GM12874 (cell line): ENCODE measurements around the gene GHRHR.

Experiments
- CTCF ChIP-seq: IDR thresholded peaks from 2 replicates; pipeline ENCODE4 v1.5.1; 2011; ENCODE audit warnings: low read depth, mild to moderate bottlenecking, control low read depth, low read length, moderate library complexity; ENCODE audit not compliant: insufficient read depth

GHRHR gene

DNA sequence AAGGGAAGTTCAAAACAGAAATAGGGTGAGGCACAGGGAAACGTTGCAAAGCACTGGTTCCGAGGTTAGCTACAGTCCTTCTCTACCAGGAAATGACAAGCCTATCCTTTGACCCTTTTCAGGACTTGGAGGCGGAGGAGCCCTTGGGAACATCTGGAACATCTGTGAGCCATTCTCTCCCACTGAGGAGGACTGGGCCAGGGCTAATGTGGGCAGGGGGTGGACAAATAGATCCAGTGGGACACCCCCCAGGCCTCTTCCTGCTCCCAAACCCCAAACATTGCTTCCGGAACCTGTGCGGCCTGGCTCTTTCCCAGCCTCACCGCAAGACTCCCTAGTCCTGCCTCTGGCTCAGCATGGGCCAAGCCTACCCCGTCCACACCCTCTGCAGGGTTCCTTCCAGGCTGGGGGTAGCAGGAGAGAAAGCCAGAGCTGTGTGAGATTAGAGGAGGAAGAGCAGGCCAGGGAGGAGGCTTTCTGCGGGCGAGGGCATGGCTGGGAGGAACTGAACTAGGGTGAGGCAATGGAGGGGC is 36.5 kb downstream of the GHRHR start:
- TF ChIP-seq CTCF, result no peak

DNA sequence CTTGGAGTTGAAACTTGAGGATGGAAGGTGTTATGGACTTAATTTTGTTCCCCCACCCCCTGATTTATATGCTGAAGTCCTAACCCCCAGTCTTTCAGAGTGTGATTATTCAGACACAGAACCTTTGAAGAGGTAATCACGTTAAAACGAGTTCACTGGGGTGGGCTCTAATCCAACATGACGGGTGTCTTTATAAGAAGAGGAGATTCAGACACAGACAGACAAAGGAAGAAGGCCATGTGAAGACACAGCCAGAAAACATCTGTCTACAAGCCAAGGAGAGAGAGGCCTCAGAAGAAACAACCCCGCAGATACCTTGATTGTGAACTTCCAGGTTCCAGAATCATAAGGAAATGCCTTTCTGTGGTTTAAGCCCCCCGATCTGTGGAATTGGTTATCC is 37.0 kb downstream of the GHRHR start:
- TF ChIP-seq CTCF, result no peak

GRCh38 chr7:31002256-31002655 is 38.5 kb downstream of the GHRHR start:
- TF ChIP-seq CTCF, result no peak

- TF ChIP-seq CTCF, result no peak
These were observed 39.3 kb downstream of the GHRHR start for GRCh38 chr7:31003097-31003496.

GRCh38 chr7:31003721-31004120 is 40.0 kb downstream of the GHRHR start:
- TF ChIP-seq CTCF, result no peak

- TF ChIP-seq CTCF, result no peak
These were observed 40.6 kb downstream of the GHRHR start for GRCh38 chr7:31004393-31004792.

DNA sequence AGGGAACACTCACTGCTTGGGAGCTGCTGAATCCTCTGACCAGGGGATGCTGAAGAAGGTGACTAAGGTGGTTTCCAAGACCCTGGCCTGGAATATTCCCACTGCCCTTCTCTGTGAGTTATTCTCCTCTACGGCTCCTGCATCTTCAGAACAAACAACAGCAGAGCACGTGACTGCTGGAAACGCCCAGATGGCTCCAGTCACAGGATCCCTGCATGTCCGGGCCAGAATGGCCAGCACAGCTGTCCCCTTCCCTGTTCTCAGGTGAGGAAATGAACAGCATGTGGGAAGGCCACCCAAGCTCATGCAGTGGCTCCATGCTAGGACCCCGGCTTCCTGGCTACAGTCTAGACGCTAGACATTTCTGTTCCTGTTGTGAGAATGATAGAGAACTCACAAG is 43.1 kb downstream of the GHRHR start:
- TF ChIP-seq CTCF, result no peak

- no peak for TF ChIP-seq CTCF
These were observed 43.9 kb downstream of the GHRHR start for GRCh38 chr7:31007634-31008033.
